ENCODE data around the gene ZNF800.

The ZNF800 gene

GRCh38 chr7:127415060-127415742 lies 22.7 kb upstream of the ZNF800 start:
- TF ChIP-seq SIN3A (IDR thresholded peaks at IDR 0.05; ENCODE audit: borderline replicate concordance, insufficient read depth, low read length) (no peak), REST (IDR thresholded peaks at IDR 0.05; ENCODE audit: insufficient read depth in 1 of 2, low read depth in 2 of 2, low read length in 2 of 2) (no peak), POLR2AphosphoS5 (IDR thresholded peaks at IDR 0.05; ENCODE audit: low read depth, low read length) (no peak), FOXP2 (optimal IDR thresholded peaks at IDR 0.05; ENCODE audit: borderline replicate concordance, extremely low read depth, extremely low read length, insufficient read depth) (no peak), TAF1 (IDR thresholded peaks at IDR 0.05; ENCODE audit: borderline replicate concordance, insufficient read depth, low read length) (no peak)

GRCh38 chr7:127413962-127414361 lies 21.5 kb upstream of the ZNF800 start:
- TF ChIP-seq TAF1 (IDR thresholded peaks at IDR 0.05; ENCODE audit: borderline replicate concordance, insufficient read depth, low read length) (no peak), POLR2AphosphoS5 (IDR thresholded peaks at IDR 0.05; ENCODE audit: low read depth, low read length) (no peak), SIN3A (IDR thresholded peaks at IDR 0.05; ENCODE audit: borderline replicate concordance, insufficient read depth, low read length) (no peak), REST (IDR thresholded peaks at IDR 0.05; ENCODE audit: insufficient read depth in 1 of 2, low read depth in 2 of 2, low read length in 2 of 2) (no peak)

- TF ChIP-seq TAF1 (IDR thresholded peaks at IDR 0.05; ENCODE audit: borderline replicate concordance, insufficient read depth, low read length) (no peak), POLR2AphosphoS5 (IDR thresholded peaks at IDR 0.05; ENCODE audit: low read depth, low read length) (no peak), SIN3A (IDR thresholded peaks at IDR 0.05; ENCODE audit: borderline replicate concordance, insufficient read depth, low read length) (no peak)
Measured at GRCh38 chr7:127413326-127413725, 20.8 kb upstream of the ZNF800 start.

- TF ChIP-seq FOXP2 (optimal IDR thresholded peaks at IDR 0.05; ENCODE audit: borderline replicate concordance, extremely low read depth, extremely low read length, insufficient read depth) = no peak
- no peak for TF ChIP-seq POLR2AphosphoS5 (IDR thresholded peaks at IDR 0.05; ENCODE audit: low read depth, low read length)
- TF ChIP-seq TAF1 (IDR thresholded peaks at IDR 0.05; ENCODE audit: borderline replicate concordance, insufficient read depth, low read length) = no peak
- no peak for TF ChIP-seq SIN3A (IDR thresholded peaks at IDR 0.05; ENCODE audit: borderline replicate concordance, insufficient read depth, low read length)
- TF ChIP-seq REST (IDR thresholded peaks at IDR 0.05; ENCODE audit: insufficient read depth in 1 of 2, low read depth in 2 of 2, low read length in 2 of 2) = no peak
Measured at GRCh38 chr7:127411176-127411575, 18.7 kb upstream of the ZNF800 start.

GRCh38 chr7:127409629-127410028 lies 17.1 kb upstream of the ZNF800 start:
- TF ChIP-seq SIN3A (IDR thresholded peaks at IDR 0.05; ENCODE audit: borderline replicate concordance, insufficient read depth, low read length) (no peak), FOXP2 (optimal IDR thresholded peaks at IDR 0.05; ENCODE audit: borderline replicate concordance, extremely low read depth, extremely low read length, insufficient read depth) (no peak), TAF1 (IDR thresholded peaks at IDR 0.05; ENCODE audit: borderline replicate concordance, insufficient read depth, low read length) (no peak), POLR2AphosphoS5 (IDR thresholded peaks at IDR 0.05; ENCODE audit: low read depth, low read length) (no peak), REST (IDR thresholded peaks at IDR 0.05; ENCODE audit: insufficient read depth in 1 of 2, low read depth in 2 of 2, low read length in 2 of 2) (no peak)

Measured in PFSK-1 (cell line).